Activated CD8-positive, alpha-beta T cell treated with anti-CD3 and anti-CD28 coated beads for 36 hours (primary cell): ENCODE data around the gene CMTM7. TPM values are rescaled to one million over a fixed set of nuclear protein-coding genes. Genes with fewer than 3 reads are reported as not detected.

Source experiments
- ATAC-seq: fragments of 200-7000 bp; cut with Tn5 transposase; one replicate; pipeline ENCODE4 v1.10.0; 2021; ENCODE audit warnings: mild to moderate bottlenecking, moderate library complexity
- CTCF ChIA-PET: fragments of 350-600 bp; sonication (Branson Sonifier 250); formaldehyde crosslinking; loops from one replicate; lab custom pipeline; 2021; ENCODE audit warnings: antibody characterized with exemption; lab: Charles Lee
- POLR2A ChIA-PET: fragments of 350-600 bp; sonication (Branson Sonifier 250); formaldehyde crosslinking; loops from one replicate; lab custom pipeline; 2021; ENCODE audit warnings: antibody characterized with exemption; lab: Charles Lee
- DNase-seq: peaks from one replicate; pipeline ENCODE4 v3.0.0-alpha.2; 2020
- H3K27ac Mint-ChIP-seq: one replicate; pipeline ENCODE4 v1.8.0; 2021; ENCODE audit warnings: mild to moderate bottlenecking, mixed read lengths
- H3K27me3 Mint-ChIP-seq: one replicate; pipeline ENCODE4 v1.8.0; 2021; ENCODE audit warnings: mixed read lengths
- H3K36me3 Mint-ChIP-seq: one replicate; pipeline ENCODE4 v1.8.0; 2021; ENCODE audit warnings: low read depth, mixed read lengths
- H3K4me1 Mint-ChIP-seq: one replicate; pipeline ENCODE4 v1.8.0; 2021; ENCODE audit warnings: low read depth, mixed read lengths
- H3K4me3 Mint-ChIP-seq: one replicate; pipeline ENCODE4 v1.8.0; 2021; ENCODE audit warnings: mild to moderate bottlenecking, moderate library complexity, mixed read lengths
- H3K9me3 Mint-ChIP-seq: one replicate; pipeline ENCODE4 v1.8.0; 2021; ENCODE audit warnings: mixed read lengths
- CTCF ChIP-seq: fragments of 200-600 bp; IDR thresholded peaks from one replicate; pipeline ENCODE4 v1.8.0; 2022; ENCODE audit warnings: antibody characterized with exemption, mild to moderate bottlenecking
- intact Hi-C: fragments of 100-400 bp; cut with micrococcal nuclease; formaldehyde crosslinking; loops from one replicate; pipeline ENCODE4 v1.10.0; 2022
- total RNA-seq, 2 experiments: library from RNA; stranded (reverse); gene quantifications; one replicate each; pipeline ENCODE4 v1.2.3, GENCODE V29; 2021

CMTM7 gene
- total RNA-seq, 2 experiments from 2014 or later, result 36.1 to 37.2 TPM

DNA sequence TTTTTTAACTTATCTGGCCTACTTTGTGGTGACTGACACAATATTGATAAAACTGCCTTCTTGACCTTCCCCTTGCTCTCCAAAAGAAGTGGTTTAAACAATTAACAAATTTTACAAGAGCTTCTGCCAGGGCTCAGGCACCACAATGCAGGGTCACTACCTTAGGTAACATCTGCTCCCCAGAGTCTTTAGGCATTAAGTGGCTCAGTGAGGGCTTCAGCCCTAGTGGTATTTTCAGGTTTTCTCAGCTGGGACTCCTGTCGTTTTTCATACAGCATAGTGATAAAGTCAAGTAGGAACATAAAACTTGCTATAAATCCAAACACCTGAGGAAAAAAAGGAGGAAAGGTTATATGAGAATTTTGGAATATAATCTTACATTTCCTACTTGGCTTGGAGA is 92.1 kb downstream of the CMTM7 start:
- H3K27me3 Mint-ChIP-seq, result no peaks in the 10 kb centered on the region
- no peak for TF ChIP-seq CTCF
- no peak overlapping the region for H3K4me3 Mint-ChIP-seq
- H3K4me1 Mint-ChIP-seq, result peaks cover 22% of the 10 kb centered on the region
- DNase-seq, result no peak
- intact Hi-C loops, result no loop called here
- no peaks in the 10 kb centered on the region for H3K9me3 Mint-ChIP-seq
- no peak overlapping the region for H3K27ac Mint-ChIP-seq
- ChIA-PET CTCF (interaction anchor here (0.6 to 4.0 kb wide), 4 partner anchors 10 to 547 kb away, joined by 3 to 28 read pairs (median 4); no protein-coding TSS in a partner anchor), POLR2A (interaction anchor here (1.2 kb wide), 1 partner anchor 10 kb away, joined by 3 read pairs; no protein-coding TSS in a partner anchor)
- peaks cover 56% of the 10 kb centered on the region for H3K36me3 Mint-ChIP-seq
- no peak for ATAC-seq

DNA sequence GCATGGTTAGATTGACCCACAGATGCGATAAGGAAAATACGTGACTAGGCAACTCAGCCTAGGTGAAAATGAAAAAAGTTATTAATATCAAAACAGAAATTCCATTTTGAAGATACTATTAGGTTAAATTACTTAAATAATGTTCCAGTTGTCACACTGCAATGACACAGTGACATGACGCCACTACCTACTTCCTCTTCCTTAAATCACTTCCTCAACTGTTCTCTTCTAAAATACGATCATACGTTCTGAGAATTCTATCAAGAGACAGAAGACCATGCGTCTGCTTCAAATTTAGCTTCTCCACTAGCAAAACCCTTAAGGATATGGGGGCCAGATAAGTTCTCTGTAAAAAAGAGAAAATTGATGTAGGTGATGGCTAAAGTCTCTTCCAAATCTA is 92.8 kb downstream of the CMTM7 start:
- intact Hi-C loops, result no loop called here
- CTCF ChIA-PET, result interaction anchor here (1.4 to 4.0 kb wide), 2 partner anchors 15 to 189 kb away, joined by 3 to 28 read pairs; no protein-coding TSS in a partner anchor
- no peak for ATAC-seq
- no peaks in the 10 kb centered on the region for H3K9me3 Mint-ChIP-seq
- H3K4me3 Mint-ChIP-seq, result no peak overlapping the region
- peaks cover 22% of the 10 kb centered on the region for H3K4me1 Mint-ChIP-seq
- no peaks in the 10 kb centered on the region for H3K27me3 Mint-ChIP-seq
- TF ChIP-seq CTCF, result no peak
- H3K27ac Mint-ChIP-seq, result no peak overlapping the region
- peaks cover 50% of the 10 kb centered on the region for H3K36me3 Mint-ChIP-seq
- DNase-seq, result no peak
- POLR2A ChIA-PET, result interaction anchor here (0.9 kb wide), 1 partner anchor 15 kb away, joined by 3 read pairs; no protein-coding TSS in a partner anchor

DNA sequence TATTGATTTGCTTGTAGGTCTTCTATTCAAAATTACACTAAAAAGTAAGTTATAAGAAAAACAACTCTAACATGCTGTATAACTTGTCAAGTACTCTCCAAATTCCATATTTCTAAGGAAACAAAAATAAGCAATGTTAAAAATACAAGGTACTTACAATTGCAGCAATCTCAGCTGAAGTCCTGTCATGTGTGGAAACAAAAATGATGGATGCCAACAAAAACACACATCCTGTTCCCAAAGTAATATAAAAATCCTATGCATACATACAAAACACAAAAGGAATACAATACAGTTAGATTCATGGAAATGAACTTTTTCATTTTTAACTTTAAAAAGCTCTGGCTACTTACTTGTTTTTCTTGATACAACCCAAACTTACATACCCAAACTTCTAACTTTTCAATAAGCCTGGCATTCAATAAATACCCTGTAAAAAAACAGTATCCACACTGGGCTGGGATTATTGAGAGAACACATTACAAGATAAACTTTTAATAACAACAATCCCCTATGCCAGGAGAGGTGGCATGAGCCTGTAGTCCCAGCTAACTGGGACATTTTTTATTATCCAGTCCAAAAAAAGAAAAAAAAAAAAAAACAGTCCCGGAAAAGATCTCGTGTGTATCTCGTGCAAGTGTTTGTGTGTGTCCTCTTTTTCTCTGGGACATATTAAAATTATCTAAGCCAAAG is 96.3 kb downstream of the CMTM7 start:
- intact Hi-C loops, result no loop called here
- ChIA-PET POLR2A (no interaction called here), CTCF (interaction anchor here (1.0 to 1.2 kb wide), 2 partner anchors 20 to 22 kb away, joined by 3 to 4 read pairs (median 3); no protein-coding TSS in a partner anchor)
- Mint-ChIP-seq H3K27ac (no peak overlapping the region), H3K36me3 (peaks cover 32% of the 10 kb centered on the region), H3K4me1 (peaks cover 13% of the 10 kb centered on the region), H3K4me3 (no peak overlapping the region), H3K9me3 (no peaks in the 10 kb centered on the region), H3K27me3 (no peaks in the 10 kb centered on the region)
- ATAC-seq (no peak), DNase-seq (no peak)
- TF ChIP-seq CTCF, result no peak

DNA sequence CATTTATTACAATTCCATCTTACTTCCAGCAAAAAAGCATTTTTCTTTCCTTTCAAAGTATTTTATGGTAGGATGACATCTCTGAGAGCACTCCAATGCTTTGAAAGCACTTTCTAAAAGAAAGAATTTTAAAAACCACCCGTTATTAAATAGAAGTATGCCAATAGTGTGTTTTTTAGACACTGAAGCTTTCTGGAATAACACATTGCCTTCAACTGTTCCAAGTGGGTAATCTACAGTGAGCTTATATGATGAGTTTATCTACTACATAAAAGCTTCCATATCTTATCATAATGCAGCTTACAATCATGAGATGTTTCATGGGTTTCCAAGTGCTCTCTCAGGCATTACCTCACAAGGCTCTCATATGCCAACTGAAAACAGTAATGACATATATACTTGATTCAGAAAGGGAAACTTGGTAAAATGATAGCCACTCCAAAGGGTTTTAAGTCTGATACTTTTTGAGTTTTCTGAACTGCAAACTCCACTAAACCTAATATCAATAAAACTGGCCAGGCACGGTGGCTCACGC is 96.9 kb downstream of the CMTM7 start:
- no peak for TF ChIP-seq CTCF
- Mint-ChIP-seq H3K4me1 (peaks cover 12% of the 10 kb centered on the region), H3K36me3 (peaks cover 30% of the 10 kb centered on the region), H3K4me3 (no peak overlapping the region), H3K27me3 (no peaks in the 10 kb centered on the region), H3K9me3 (no peaks in the 10 kb centered on the region), H3K27ac (no peak overlapping the region)
- ATAC-seq (no peak), DNase-seq (no peak)
- ChIA-PET POLR2A (no interaction called here), CTCF (interaction anchor here (1.0 to 1.2 kb wide), 2 partner anchors 21 to 22 kb away, joined by 3 to 4 read pairs; no protein-coding TSS in a partner anchor)
- intact Hi-C loops, result no loop called here
